Parathyroid adenoma (tissue), 2 donors: ENCODE measurements around the gene HS6ST3.
"Not testable (repeated sequence)": the region's sequence is repeated elsewhere in the genome, so short reads cannot be mapped to it uniquely, and the experiment has no call there.

Experiments used
- H2AFZ ChIP-seq: fragments of 300-600 bp; sonication (generic); one replicate; pipeline ENCODE4 v1.7.0; 2017; ENCODE audit warnings: antibody characterized with exemption, mild to moderate bottlenecking
- H3K27ac ChIP-seq: fragments of 300-600 bp; sonication (generic); one replicate; pipeline ENCODE4 v1.7.0; 2017
- H3K27me3 ChIP-seq: fragments of 300-600 bp; sonication (generic); one replicate; pipeline ENCODE4 v1.7.0; 2017; ENCODE audit warnings: low read length; ENCODE audit not compliant: control insufficient read depth, insufficient read depth
- H3K36me3 ChIP-seq: fragments of 300-600 bp; sonication (generic); one replicate; pipeline ENCODE4 v1.7.0; 2017; ENCODE audit warnings: low read length; ENCODE audit not compliant: control insufficient read depth, insufficient read depth
- H3K4me1 ChIP-seq: fragments of 300-600 bp; sonication (generic); one replicate; pipeline ENCODE4 v1.7.0; 2017; ENCODE audit warnings: control low read depth
- H3K4me2 ChIP-seq: fragments of 300-600 bp; sonication (generic); one replicate; pipeline ENCODE4 v1.7.0; 2017; ENCODE audit warnings: low read length
- H3K4me3 ChIP-seq: fragments of 300-600 bp; sonication (generic); one replicate; pipeline ENCODE4 v1.7.0; 2017; ENCODE audit warnings: low read depth, low read length
- H3K79me2 ChIP-seq: fragments of 300-600 bp; sonication (generic); one replicate; pipeline ENCODE4 v1.7.0; 2017; ENCODE audit warnings: control low read depth
- H3K9ac ChIP-seq: fragments of 300-600 bp; sonication (generic); one replicate; pipeline ENCODE4 v1.7.0; 2017; ENCODE audit warnings: mild to moderate bottlenecking
- H3K9me3 ChIP-seq: fragments of 300-600 bp; sonication (generic); one replicate; pipeline ENCODE4 v1.7.0; 2017; ENCODE audit warnings: low read length; ENCODE audit not compliant: control insufficient read depth
- TF ChIP-seq, protein P1 (sequence below): fragments of 300-600 bp; sonication (generic); IDR thresholded peaks from one replicate; pipeline ENCODE4 v1.7.0; 2017; ENCODE audit warnings: antibody characterized with exemption, mild to moderate bottlenecking
- donor health status: primary hyperparathyroidism.

Gene HS6ST3

DNA sequence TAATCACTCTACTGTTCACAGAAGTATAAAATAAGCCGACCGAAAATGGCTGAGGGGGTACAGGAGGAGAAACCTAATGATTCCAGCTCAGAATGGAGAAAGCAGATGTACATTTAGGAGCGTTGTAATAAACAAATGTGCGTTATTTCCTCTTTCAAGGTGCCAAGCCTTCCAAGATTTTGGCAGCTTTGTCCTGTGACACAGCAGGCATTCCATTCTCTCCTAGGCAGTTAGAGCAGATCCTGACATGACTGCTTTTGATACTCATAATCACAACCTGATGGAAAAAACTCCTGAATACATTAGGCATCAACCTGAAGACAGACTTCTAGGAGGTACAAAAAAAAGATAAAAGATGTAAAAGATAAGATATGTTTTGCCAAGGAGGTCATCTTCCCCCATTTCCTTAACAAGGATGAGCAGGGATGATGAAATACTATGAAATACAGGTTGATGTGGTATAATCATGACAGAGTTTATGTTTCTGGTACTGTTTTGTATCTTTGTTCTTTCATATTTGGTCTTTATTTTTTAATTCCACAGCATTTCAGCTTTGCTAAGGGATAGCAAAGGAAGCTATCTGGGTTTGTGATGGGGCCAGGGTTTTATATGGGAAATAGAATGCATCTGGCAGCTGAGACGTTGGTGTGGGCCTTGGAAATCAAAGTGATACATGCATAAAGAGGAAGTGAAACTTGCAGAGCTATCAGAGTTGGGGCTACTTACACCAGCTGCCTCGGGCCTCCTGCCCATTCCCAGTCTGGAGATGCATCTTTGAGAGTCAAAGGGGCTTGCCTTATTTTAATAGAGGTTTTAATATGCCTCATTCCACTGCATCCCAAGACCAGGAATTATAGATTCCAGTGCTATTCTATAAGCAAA is 681.8 kb downstream of the HS6ST3 start:
- Histone ChIP-seq H3K79me2 (no peaks in the 10 kb centered on the region), H3K4me2 (no peak overlapping the region), H3K36me3 (no peaks in the 10 kb centered on the region), H3K4me1 (peaks cover 2% of the 10 kb centered on the region), H3K27ac (no peak overlapping the region), H3K4me3 (no peak overlapping the region), H3K9ac (no peak overlapping the region), H3K27me3 (no peaks in the 10 kb centered on the region), H3K9me3 (no peaks in the 10 kb centered on the region), H2AFZ (peak overlapping the region; percentile 34)
- TF ChIP-seq, protein P1, sequence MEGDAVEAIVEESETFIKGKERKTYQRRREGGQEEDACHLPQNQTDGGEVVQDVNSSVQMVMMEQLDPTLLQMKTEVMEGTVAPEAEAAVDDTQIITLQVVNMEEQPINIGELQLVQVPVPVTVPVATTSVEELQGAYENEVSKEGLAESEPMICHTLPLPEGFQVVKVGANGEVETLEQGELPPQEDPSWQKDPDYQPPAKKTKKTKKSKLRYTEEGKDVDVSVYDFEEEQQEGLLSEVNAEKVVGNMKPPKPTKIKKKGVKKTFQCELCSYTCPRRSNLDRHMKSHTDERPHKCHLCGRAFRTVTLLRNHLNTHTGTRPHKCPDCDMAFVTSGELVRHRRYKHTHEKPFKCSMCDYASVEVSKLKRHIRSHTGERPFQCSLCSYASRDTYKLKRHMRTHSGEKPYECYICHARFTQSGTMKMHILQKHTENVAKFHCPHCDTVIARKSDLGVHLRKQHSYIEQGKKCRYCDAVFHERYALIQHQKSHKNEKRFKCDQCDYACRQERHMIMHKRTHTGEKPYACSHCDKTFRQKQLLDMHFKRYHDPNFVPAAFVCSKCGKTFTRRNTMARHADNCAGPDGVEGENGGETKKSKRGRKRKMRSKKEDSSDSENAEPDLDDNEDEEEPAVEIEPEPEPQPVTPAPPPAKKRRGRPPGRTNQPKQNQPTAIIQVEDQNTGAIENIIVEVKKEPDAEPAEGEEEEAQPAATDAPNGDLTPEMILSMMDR = no peak

- TF ChIP-seq, protein P1 = no peak
- Histone ChIP-seq H3K4me3 (no peak overlapping the region), H3K79me2 (no peaks in the 10 kb centered on the region), H3K27ac (no peak overlapping the region), H3K9ac (no peak overlapping the region), H3K4me1 (peaks cover 2% of the 10 kb centered on the region), H2AFZ (no peak overlapping the region), H3K9me3 (no peaks in the 10 kb centered on the region), H3K36me3 (no peaks in the 10 kb centered on the region), H3K4me2 (no peak overlapping the region), H3K27me3 (no peaks in the 10 kb centered on the region)
Measured at GRCh38 chr13:96772426-96772825, 682.5 kb downstream of the HS6ST3 start.

GRCh38 chr13:96778302-96778701 is 688.4 kb downstream of the HS6ST3 start:
- not testable (repeated sequence) for H3K27ac ChIP-seq, H3K79me2 ChIP-seq, H3K4me2 ChIP-seq, H2AFZ ChIP-seq, H3K9ac ChIP-seq, H3K27me3 ChIP-seq, H3K4me3 ChIP-seq, H3K36me3 ChIP-seq, H3K9me3 ChIP-seq, H3K4me1 ChIP-seq

DNA sequence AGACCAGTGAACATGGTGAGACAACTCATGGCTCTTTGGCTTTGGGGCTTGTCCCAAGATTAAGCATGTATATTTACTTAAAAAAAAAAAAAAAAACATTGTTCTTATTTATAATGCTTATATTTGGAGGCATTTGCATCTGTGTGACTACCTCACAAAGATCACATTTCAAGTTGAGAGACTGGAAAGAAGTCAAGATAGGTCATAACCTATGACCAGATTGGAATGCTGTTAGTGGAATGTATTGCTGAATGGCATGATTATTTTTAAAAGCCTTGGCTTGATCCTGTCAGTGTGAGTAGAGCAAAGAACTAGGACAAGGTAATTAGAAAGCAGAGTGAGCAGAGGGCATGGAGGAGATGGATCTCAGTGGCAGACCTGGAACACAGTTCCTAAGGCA is 689.8 kb downstream of the HS6ST3 start:
- H3K4me2 ChIP-seq = no peak overlapping the region
- H3K9me3 ChIP-seq = no peaks in the 10 kb centered on the region
- TF ChIP-seq, protein P1 = no peak
- no peak overlapping the region for H3K4me3 ChIP-seq
- H3K4me1 ChIP-seq = no peaks in the 10 kb centered on the region
- no peaks in the 10 kb centered on the region for H3K36me3 ChIP-seq
- H3K27ac ChIP-seq = no peak overlapping the region
- H3K9ac ChIP-seq = no peak overlapping the region
- no peaks in the 10 kb centered on the region for H3K27me3 ChIP-seq
- H2AFZ ChIP-seq = no peak overlapping the region
- H3K79me2 ChIP-seq = no peaks in the 10 kb centered on the region

- no peak overlapping the region for H3K4me3 ChIP-seq
- TF ChIP-seq, protein P1 = no peak
- H3K9ac ChIP-seq = no peak overlapping the region
- no peak overlapping the region for H2AFZ ChIP-seq
- no peak overlapping the region for H3K4me2 ChIP-seq
- no peaks in the 10 kb centered on the region for H3K9me3 ChIP-seq
- H3K36me3 ChIP-seq = no peaks in the 10 kb centered on the region
- no peaks in the 10 kb centered on the region for H3K27me3 ChIP-seq
- H3K27ac ChIP-seq = no peak overlapping the region
- no peaks in the 10 kb centered on the region for H3K79me2 ChIP-seq
- no peaks in the 10 kb centered on the region for H3K4me1 ChIP-seq
Measured at GRCh38 chr13:96780105-96780504, 690.2 kb downstream of the HS6ST3 start.
